HG03108 (cell line): ENCODE results near the gene DCHS1.

ENCODE experiments used
- ATAC-seq: cut with Tn5 transposase; IDR thresholded peaks from one replicate; pipeline ENCODE4 v1.9.1; 2021; ENCODE audit warnings: moderate library complexity; ENCODE audit not compliant: unreplicated experiment

Gene DCHS1

GRCh38 chr11:6628526-6628925 is 27.1 kb downstream of the DCHS1 start:
- ATAC-seq = no peak

DNA sequence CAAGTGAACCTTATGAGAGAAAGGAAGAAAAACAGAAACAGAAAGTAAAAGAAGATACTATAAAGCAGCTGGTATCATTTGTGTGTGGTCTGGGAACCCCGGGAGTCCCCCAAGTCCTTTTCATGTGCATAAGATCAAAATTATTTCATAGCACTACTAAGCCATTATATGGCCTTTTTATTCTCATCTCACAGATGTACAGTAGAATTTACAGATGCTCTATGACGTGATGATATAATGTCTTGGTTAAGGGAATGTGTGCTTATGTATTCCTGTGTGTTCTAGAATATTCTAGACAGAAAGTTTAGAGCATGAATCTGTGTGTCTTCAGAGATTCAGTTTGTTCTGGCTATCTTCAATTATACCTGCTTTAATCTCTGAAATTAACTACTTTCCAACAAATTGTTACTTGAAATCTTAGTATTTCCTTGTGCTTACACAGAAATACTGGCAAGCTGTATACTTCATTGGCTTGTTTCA is 27.8 kb downstream of the DCHS1 start:
- peak; percentile 61 for ATAC-seq

- ATAC-seq = no peak
Measured at GRCh38 chr11:6626971-6627761, 28.4 kb downstream of the DCHS1 start.

GRCh38 chr11:6625832-6626420 is 29.7 kb downstream of the DCHS1 start:
- ATAC-seq = no peak

- ATAC-seq = no peak
Measured at GRCh38 chr11:6625156-6625831, 30.3 kb downstream of the DCHS1 start.

DNA sequence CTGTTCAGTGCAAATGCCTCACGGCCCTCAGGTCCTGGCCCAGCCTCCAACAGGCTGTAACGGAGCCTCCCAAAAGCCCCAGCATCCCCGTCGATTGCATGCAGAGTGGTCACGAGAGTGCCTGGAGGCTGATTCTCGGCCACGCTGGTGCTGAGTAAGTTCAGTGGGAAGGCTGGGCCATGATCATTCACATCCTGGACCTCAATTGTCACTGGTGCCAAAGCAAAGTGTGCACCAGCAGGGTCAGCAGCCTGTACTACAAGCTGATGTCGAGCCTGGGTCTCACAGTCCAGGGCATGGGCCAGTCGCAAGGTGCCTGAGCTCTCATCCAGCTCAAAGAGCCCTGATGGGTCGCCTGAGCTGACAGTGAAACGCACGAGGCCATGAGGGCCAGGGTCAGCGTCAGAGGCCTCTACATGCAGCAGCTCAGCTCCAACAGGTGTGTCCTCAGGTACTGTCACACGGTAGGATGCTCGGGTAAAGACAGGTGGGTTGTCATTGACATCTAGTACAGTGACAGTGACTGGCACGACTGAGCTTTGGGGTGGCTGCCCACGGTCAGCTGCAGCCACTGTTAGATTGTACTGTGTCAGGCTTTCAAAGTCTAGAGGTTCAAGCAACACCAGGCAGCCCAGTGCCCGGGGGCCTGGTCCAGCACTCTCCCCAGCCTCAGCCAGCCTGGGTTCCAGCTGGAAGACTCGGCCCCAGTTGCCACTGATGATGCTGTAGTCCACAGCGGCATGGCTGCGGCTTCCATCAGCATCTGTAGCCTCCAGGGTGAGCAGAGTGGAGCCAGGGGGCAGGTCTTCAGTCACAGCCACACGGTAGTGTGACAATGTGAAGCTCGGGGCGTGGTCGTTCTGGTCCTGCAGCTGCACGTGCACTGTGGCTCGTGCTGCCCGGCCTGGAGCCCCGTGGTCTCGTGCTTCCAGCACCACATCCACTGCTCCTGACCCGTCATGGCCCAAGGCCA is 31.9 kb downstream of the DCHS1 start:
- ATAC-seq = no peak

- no peak for ATAC-seq
Measured at GRCh38 chr11:6622261-6623171, 33.1 kb downstream of the DCHS1 start.

DNA sequence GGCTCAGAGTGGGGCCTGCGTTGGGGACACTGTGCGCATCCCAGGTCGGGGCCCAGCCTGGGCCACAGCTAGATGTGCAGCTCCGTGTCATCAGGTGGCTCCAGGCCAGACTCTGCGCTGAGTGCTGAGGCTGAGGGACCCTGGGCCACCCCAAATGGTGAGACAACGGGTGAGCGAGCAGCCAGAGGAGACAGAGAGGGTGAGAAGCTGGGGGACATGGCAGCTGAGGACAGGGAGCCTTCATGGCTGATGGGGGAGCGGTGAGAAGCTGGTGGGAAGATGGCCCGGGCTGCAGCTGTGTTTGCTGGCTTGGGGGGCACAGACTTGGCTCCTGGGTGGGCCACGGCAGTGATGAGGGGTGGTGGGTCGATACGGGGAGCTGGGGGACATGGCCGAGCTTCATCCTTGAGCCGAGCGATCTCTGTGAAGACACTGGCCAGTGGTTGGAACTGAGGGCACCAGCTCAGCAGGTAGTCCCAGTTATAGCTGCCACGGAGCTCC is 33.8 kb downstream of the DCHS1 start:
- no peak for ATAC-seq

GRCh38 chr11:6620636-6621035 is 35.0 kb downstream of the DCHS1 start:
- no peak for ATAC-seq

GRCh38 chr11:6619004-6619745 is 36.4 kb downstream of the DCHS1 start, which contains the start of gene TPP1:
Gene TPP1, minus strand, starts transcription at chr11:6619422. Its CDS starts 22 bp downstream, at chr11:6619400.
- peak; percentile 98 for ATAC-seq

DNA sequence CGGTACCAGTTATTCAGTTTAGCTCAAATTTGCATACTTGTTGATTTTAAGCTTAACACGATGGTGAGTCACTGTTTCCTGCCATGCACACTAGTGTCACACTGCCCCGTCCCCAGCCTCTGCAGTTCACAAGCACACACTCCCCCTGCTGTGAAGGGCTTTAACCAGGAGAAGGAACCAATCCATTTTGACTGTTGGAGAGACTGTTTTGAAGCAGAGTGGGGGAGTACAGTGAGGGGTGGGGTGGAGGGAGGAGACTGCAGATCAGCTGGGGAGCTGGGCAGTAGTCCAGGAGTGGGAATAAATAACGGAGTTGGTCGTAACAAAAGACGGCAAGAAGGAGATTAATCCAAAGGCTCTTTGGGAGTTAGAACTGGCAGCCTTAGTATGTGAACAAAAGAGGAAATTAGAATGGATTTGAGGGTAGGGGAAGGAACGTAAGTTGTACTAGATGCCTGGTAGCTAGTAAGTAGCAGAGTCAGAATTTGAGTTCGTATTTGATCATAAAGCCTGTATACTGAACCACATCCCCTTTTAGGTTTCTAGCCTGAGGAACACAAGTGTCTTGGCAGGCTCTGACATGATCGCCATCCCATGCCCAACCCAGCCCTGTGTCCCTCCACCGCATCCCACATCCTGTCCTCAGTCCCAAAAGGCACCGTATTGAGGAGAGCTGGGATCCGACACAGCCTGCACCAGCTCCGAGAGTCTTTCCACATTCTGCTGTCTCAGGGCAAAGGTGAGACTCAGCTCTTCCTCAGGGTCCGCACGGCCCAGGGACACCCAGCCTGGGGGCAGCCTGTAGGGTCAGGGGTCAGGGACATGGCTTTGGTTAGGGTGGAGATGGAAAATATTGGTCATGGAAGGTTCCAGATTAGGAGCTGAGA is 37.2 kb downstream of the DCHS1 start:
- ATAC-seq = no peak

DNA sequence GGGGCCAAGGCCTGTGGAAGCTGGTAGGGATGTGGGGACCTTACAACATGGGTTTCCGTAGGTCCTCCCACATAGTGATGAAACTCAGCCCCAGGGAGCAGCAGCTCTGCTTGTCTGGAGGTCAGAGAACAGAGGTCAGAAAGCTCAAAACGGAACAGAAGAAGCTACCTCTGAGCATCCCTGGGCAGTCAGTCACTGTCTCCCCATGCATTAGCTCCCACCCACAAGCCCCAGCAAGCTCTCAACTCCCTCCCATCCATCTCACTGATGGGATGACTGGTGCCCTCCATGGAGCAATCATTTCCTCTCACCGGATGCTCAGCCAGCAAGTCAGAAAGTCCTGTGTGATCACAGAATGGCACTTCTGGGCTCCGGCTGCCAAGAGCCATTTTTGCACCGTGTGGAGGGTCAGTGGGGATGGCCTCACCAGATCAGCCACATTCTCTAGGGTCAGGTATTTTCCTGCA is 38.3 kb downstream of the DCHS1 start:
- ATAC-seq = no peak

DNA sequence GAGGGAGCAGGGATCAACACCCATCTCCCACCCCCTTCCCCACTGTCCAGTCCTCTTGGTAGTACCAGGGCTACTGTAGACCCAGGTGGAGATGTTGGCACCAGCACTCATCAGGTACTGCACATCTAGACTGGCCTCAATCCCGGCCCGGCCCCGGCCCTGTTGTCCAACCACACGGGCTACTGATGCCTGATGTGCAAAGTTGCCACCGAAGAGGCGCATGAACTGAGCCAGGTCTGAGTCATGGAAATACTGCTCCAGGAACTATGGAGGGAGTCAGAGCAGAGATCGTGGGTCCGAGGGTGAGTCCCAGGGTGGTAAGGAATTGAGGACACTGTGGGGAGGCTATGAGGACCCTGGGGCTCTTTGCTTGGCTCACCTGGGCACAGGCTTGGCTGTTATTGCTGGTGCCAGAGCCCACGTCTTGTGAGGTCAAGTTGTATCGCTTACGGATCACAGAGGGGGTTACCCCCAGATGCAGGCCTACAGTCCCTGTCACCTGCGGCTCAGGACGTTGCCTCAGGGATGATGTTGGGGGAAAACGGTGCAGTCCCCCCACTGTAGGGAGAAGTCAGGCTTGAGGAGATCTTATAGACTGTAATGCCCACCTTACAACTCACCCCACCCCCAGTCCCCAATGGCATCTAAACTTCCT is 38.9 kb downstream of the DCHS1 start:
- no peak for ATAC-seq

GRCh38 chr11:6615882-6616585 is 39.6 kb downstream of the DCHS1 start:
- ATAC-seq = no peak

DNA sequence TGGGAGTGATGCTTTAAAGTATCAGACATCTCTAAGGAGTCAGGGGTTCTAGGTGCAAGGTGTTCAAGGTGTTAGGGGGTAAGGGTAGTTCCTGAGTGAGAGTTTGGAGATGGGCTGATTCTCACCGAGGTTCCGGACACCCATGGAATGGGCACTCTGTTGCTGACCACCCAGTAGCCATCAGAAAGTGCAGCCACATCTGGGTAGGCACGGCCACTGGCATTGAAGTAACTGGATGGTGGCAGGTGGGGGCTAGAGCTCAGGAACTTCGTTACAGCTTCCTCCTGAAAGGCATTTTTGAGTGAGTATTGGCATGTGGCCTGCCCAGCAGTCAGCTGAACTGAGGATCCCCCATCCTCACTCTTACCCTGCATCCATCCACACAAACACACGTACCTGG is 40.6 kb downstream of the DCHS1 start:
- no peak for ATAC-seq

- no peak for ATAC-seq
Measured at GRCh38 chr11:6614446-6614845, 41.2 kb downstream of the DCHS1 start.

DNA sequence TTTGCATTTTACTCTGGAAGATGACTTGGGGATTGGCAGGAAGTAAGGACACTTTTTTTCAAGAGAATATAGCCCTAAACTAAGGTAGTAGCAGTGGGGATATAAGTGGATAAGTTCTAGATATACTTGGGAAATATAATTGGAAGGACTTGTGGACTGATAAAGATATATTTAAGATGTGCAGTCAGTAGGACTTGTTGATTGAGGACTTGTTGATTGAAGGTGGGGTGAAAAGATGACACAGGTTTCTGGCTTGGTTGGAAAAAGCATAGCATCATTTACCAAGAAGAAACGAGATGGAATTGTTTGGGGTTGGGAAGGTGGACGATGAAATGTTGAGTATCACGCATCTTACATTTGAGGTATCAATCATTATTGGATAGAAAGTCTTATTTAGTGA is 42.1 kb downstream of the DCHS1 start:
- no peak for ATAC-seq
